ENCODE results near the gene RHBDL1.

DNA sequence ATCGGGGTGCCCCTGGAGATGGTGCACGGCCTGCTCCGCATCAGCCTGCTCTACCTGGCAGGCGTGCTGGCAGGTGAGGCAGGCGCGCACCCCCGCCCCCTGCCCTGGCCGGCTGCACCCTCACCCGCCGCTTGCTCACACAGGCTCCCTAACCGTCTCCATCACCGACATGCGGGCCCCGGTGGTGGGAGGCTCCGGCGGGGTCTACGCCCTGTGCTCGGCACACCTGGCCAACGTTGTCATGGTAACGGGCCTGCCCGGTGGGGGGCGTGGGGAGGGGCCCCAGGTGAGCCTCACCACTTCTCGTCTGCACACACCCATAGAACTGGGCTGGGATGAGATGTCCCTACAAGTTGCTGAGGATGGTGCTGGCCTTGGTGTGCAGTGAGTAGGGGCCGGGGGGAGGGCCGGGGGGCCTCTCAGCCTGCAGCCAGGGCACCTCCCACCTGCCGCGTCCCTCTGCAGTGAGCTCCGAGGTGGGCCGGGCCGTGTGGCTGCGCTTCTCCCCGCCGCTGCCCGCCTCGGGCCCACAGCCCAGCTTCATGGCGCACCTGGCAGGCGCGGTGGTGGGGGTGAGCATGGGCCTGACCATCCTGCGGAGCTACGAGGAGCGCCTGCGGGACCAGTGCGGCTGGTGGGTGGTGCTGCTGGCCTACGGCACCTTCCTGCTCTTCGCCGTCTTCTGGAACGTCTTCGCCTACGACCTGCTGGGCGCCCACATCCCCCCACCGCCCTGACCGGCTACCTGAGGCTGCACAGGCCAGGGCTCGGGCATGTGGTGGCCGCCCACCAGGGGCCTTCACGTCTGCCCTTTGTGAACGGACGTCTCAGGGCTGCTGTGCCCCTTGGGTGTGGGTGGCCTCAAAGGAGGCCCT lies 2.1 kb downstream of the RHBDL1 start:
- TF ChIP-seq, protein P1, sequence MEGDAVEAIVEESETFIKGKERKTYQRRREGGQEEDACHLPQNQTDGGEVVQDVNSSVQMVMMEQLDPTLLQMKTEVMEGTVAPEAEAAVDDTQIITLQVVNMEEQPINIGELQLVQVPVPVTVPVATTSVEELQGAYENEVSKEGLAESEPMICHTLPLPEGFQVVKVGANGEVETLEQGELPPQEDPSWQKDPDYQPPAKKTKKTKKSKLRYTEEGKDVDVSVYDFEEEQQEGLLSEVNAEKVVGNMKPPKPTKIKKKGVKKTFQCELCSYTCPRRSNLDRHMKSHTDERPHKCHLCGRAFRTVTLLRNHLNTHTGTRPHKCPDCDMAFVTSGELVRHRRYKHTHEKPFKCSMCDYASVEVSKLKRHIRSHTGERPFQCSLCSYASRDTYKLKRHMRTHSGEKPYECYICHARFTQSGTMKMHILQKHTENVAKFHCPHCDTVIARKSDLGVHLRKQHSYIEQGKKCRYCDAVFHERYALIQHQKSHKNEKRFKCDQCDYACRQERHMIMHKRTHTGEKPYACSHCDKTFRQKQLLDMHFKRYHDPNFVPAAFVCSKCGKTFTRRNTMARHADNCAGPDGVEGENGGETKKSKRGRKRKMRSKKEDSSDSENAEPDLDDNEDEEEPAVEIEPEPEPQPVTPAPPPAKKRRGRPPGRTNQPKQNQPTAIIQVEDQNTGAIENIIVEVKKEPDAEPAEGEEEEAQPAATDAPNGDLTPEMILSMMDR (conservative IDR thresholded peaks at IDR 0.05; ENCODE audit: low read length): no peak
- no peak for TF ChIP-seq EZH2phosphoT487 (IDR thresholded peaks at IDR 0.05; ENCODE audit: borderline replicate concordance)
